Measurements from ENCODE around the gene TTC28.
A peak's percentile ranks its signal among the peaks of the same experiment; 100 is the strongest.

Gene TTC28

DNA sequence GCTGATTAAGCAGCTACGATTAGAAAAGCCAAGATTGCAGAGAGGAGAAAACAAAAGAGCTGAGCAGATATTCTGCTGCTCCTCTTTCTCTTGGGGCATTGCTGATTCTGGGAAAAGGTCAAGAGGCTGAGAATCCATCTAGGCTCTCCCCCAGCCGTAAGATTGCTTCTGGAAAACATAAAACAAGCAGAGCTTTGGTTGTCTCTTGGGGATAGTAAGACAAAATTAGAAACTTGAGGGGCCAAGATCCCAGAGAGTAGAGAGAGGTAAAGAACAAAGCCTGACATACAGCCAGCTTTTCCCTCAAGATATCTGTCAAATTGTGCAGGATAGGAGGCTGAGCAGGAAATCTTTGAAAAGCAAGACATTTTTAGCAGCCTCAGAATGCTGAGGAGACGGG lies 158.2 kb downstream of the TTC28 start:
- no peak for TF ChIP-seq TCF12 (IDR thresholded peaks at IDR 0.05; ENCODE audit: low read depth)
- TF ChIP-seq EP300 (IDR thresholded peaks at IDR 0.05; ENCODE audit: borderline replicate concordance) = no peak
- no peak for TF ChIP-seq ZBTB7A (IDR thresholded peaks at IDR 0.05; ENCODE audit: low read depth)
- no peak for TF ChIP-seq CEBPB (IDR thresholded peaks at IDR 0.05)
- TF ChIP-seq FOXM1 (IDR thresholded peaks at IDR 0.05; ENCODE audit: borderline replicate concordance, low read depth) = no peak
- TF ChIP-seq TAF1 (IDR thresholded peaks at IDR 0.05; ENCODE audit: low read depth) = no peak
- TF ChIP-seq, protein P1, sequence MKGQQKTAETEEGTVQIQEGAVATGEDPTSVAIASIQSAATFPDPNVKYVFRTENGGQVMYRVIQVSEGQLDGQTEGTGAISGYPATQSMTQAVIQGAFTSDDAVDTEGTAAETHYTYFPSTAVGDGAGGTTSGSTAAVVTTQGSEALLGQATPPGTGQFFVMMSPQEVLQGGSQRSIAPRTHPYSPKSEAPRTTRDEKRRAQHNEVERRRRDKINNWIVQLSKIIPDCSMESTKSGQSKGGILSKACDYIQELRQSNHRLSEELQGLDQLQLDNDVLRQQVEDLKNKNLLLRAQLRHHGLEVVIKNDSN (IDR thresholded peaks at IDR 0.05) = no peak
- TF ChIP-seq YY1 (IDR thresholded peaks at IDR 0.05; ENCODE audit: low read depth) = no peak
- TF ChIP-seq, protein P2, sequence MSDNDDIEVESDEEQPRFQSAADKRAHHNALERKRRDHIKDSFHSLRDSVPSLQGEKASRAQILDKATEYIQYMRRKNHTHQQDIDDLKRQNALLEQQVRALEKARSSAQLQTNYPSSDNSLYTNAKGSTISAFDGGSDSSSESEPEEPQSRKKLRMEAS (IDR thresholded peaks at IDR 0.05) = no peak
- no peak for TF ChIP-seq CREB1 (IDR thresholded peaks at IDR 0.05; ENCODE audit: low read depth)
- no peak for TF ChIP-seq TEAD4 (IDR thresholded peaks at IDR 0.05)
- TF ChIP-seq NFIC (IDR thresholded peaks at IDR 0.05) = no peak
- TF ChIP-seq, protein P3, sequence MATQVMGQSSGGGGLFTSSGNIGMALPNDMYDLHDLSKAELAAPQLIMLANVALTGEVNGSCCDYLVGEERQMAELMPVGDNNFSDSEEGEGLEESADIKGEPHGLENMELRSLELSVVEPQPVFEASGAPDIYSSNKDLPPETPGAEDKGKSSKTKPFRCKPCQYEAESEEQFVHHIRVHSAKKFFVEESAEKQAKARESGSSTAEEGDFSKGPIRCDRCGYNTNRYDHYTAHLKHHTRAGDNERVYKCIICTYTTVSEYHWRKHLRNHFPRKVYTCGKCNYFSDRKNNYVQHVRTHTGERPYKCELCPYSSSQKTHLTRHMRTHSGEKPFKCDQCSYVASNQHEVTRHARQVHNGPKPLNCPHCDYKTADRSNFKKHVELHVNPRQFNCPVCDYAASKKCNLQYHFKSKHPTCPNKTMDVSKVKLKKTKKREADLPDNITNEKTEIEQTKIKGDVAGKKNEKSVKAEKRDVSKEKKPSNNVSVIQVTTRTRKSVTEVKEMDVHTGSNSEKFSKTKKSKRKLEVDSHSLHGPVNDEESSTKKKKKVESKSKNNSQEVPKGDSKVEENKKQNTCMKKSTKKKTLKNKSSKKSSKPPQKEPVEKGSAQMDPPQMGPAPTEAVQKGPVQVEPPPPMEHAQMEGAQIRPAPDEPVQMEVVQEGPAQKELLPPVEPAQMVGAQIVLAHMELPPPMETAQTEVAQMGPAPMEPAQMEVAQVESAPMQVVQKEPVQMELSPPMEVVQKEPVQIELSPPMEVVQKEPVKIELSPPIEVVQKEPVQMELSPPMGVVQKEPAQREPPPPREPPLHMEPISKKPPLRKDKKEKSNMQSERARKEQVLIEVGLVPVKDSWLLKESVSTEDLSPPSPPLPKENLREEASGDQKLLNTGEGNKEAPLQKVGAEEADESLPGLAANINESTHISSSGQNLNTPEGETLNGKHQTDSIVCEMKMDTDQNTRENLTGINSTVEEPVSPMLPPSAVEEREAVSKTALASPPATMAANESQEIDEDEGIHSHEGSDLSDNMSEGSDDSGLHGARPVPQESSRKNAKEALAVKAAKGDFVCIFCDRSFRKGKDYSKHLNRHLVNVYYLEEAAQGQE (IDR thresholded peaks at IDR 0.05; ENCODE audit: low read depth) = no peak
- no peak for TF ChIP-seq EGR1 (IDR thresholded peaks at IDR 0.05)
- TF ChIP-seq RAD21 (IDR thresholded peaks at IDR 0.05; ENCODE audit: low read depth) = no peak

DNA sequence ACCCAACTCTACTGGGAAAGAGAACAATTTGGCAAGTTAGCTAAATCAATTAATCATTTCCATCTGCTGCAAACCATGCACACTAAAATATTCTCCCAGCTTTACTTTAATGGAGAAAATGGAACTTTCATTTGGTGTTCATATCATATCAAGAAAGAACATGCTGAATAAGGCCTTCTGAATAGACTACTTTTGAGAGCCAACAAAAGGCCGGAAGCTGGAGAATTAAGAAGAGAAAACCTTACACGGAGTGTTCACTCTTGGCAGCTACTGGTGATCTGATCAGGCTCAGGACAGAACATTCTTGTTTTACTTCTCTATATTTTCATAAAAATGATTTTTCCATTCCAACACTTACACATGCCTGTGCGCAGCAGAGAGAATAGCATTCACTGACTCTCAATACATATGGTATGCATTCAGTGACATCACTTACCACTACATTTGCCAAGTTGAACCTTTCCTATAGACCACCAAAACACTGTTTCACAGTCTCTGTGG lies 165.3 kb downstream of the TTC28 start:
- TF ChIP-seq EP300 (IDR thresholded peaks at IDR 0.05; ENCODE audit: borderline replicate concordance) (no peak), FOXM1 (IDR thresholded peaks at IDR 0.05; ENCODE audit: borderline replicate concordance, low read depth) (no peak), EGR1 (IDR thresholded peaks at IDR 0.05) (no peak)

DNA sequence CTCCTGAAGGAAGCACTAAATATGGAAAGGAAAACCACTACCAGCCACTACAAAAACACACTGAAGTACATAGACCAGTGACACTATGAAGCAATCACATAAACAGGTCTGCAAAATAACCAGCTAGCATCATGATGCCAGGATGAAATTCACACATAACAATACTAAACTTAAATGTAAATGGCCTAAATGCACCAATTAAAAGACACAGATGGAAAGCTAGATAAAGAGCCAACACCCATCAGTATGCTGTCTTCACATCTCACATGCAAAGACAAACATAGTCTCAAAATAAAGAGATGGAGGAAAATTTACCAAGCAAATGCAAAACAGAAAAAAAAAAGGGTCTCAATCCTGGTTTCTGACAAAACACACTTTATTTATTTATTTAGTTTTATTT lies 171.7 kb downstream of the TTC28 start:
- TF ChIP-seq YY1 (IDR thresholded peaks at IDR 0.05; ENCODE audit: low read depth) (no peak), NFIC (IDR thresholded peaks at IDR 0.05) (no peak), EGR1 (IDR thresholded peaks at IDR 0.05) (no peak), FOXM1 (IDR thresholded peaks at IDR 0.05; ENCODE audit: borderline replicate concordance, low read depth) (no peak)
- TF ChIP-seq, protein P1 (IDR thresholded peaks at IDR 0.05) = no peak

DNA sequence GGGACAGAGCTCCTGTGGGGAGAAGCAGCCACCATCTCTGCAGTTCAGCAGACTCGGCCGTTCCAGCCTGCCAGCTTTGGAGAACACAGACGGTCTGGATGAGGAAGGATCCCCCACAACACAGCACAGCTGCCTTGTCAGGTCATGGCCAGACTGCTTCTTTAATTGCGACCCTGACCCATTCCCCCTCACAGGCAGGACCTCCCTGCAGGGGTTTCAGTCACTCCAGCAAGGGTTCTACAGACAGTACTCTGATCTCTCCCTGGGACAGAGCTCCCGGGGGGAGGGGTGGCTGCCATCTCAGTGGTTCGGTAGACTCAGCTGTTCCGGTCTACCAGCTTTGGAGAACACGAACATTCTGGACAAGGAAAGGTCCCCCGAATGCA lies 173.5 kb downstream of the TTC28 start:
- TF ChIP-seq, protein P2 (IDR thresholded peaks at IDR 0.05) = 0 out of 2 replicates have a peak, but pooled peaks have one; percentile 5
- no peak for TF ChIP-seq RAD21 (IDR thresholded peaks at IDR 0.05; ENCODE audit: low read depth)
- no peak for TF ChIP-seq CREB1 (IDR thresholded peaks at IDR 0.05; ENCODE audit: low read depth)
- TF ChIP-seq TEAD4 (IDR thresholded peaks at IDR 0.05) = no peak
- TF ChIP-seq EGR1 (IDR thresholded peaks at IDR 0.05) = no peak
- TF ChIP-seq, protein P3 (IDR thresholded peaks at IDR 0.05; ENCODE audit: low read depth) = no peak
- no peak for TF ChIP-seq TAF1 (IDR thresholded peaks at IDR 0.05; ENCODE audit: low read depth)
- TF ChIP-seq CEBPB (IDR thresholded peaks at IDR 0.05) = no peak
- TF ChIP-seq NFIC (IDR thresholded peaks at IDR 0.05) = peak; percentile 4; the same call in 1 of the 2 replicates
- peak; percentile 69 for TF ChIP-seq ZBTB7A (IDR thresholded peaks at IDR 0.05; ENCODE audit: low read depth)
- TF ChIP-seq YY1 (IDR thresholded peaks at IDR 0.05; ENCODE audit: low read depth) = no peak
- no peak for TF ChIP-seq FOXM1 (IDR thresholded peaks at IDR 0.05; ENCODE audit: borderline replicate concordance, low read depth)
- TF ChIP-seq TCF12 (IDR thresholded peaks at IDR 0.05; ENCODE audit: low read depth) = 0 out of 2 replicates have a peak, but pooled peaks have one; percentile 11
- TF ChIP-seq, protein P1 (IDR thresholded peaks at IDR 0.05) = no peak
- TF ChIP-seq EP300 (IDR thresholded peaks at IDR 0.05; ENCODE audit: borderline replicate concordance) = peak; percentile 27

DNA sequence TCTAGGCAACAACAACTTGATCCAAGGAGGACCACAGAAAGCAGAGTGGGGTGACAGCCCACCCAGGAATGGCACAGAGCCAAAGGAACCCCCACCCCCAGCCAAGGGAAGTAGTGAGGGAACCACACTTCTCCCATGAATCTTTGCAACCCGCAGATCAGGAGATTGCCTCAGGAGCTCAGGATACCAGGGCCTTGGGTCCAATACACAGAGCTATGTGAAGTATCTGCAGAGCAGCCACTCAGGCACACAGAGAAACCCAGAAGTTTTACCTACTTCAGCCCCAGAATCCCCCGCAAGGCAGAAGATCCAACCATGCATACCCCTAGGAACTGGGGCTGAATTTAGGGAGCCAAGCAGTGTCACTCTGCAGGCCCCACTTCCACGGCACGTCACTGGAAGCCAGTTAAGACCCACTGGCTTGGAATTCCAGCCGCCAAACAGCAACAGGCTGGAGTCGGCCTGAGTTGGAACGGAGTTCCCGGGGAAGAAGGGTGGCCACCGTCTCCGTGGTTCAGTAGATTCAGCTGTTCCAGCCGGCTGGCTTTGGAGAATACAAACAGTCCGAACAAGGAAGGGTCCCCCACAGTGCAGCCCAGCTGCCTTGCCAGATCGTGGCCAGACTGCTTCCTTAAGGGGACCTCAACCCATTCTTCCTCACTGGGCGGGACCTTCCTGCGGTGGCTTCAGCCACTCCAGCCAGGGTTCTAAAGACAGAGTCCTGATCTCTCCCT lies 174.1 kb downstream of the TTC28 start:
- TF ChIP-seq, protein P1 (IDR thresholded peaks at IDR 0.05) = no peak
- TF ChIP-seq, protein P2 (IDR thresholded peaks at IDR 0.05) = peak; percentile 82
- TF ChIP-seq EGR1 (IDR thresholded peaks at IDR 0.05) (no peak), TCF12 (IDR thresholded peaks at IDR 0.05; ENCODE audit: low read depth) (peak; percentile 96), TAF1 (IDR thresholded peaks at IDR 0.05; ENCODE audit: low read depth) (no peak), ZBTB7A (IDR thresholded peaks at IDR 0.05; ENCODE audit: low read depth) (no peak), YY1 (IDR thresholded peaks at IDR 0.05; ENCODE audit: low read depth) (peak; percentile 9; the same call in 1 of the 2 replicates), CEBPB (IDR thresholded peaks at IDR 0.05) (0 out of 2 replicates have a peak, but pooled peaks have one; percentile 8), FOXM1 (IDR thresholded peaks at IDR 0.05; ENCODE audit: borderline replicate concordance, low read depth) (peak; percentile 80), TEAD4 (IDR thresholded peaks at IDR 0.05) (peak; percentile 81), EP300 (IDR thresholded peaks at IDR 0.05; ENCODE audit: borderline replicate concordance) (peak; percentile 89), CREB1 (IDR thresholded peaks at IDR 0.05; ENCODE audit: low read depth) (no peak), RAD21 (IDR thresholded peaks at IDR 0.05; ENCODE audit: low read depth) (peak; percentile 3; the same call in 1 of the 2 replicates), NFIC (IDR thresholded peaks at IDR 0.05) (peak; percentile 90)
- TF ChIP-seq, protein P3 (IDR thresholded peaks at IDR 0.05; ENCODE audit: low read depth) = no peak
